IMR-90 (cell line): ENCODE data around the gene NTF3. TPM values are rescaled to one million over a fixed set of nuclear protein-coding genes. Genes with fewer than 3 reads are reported as not detected.

Source experiments
- ATAC-seq: fragments of 200-7000 bp; cut with Tn5 transposase; 2 replicates; pipeline ENCODE4 v1.9.1; 2020; ENCODE audit warnings: low read depth, mild to moderate bottlenecking, moderate library complexity
- BruUV-seq: library from RNA; stranded (reverse); fragments of 400-500 nt; replicated peaks from 2 replicates; lab custom pipeline; 2021; lab: Mats Ljungman, UMichigan
- CTCF ChIA-PET: fragments of 300-600 bp; formaldehyde crosslinking; extraction: SDS; loops from one replicate; lab custom pipeline; 2021; ENCODE audit warnings: antibody characterized with exemption; lab: Yijun Ruan, JAX
- POLR2A ChIA-PET: fragments of 300-600 bp; sonication (Branson Sonifier 250); formaldehyde crosslinking; loops from one replicate; lab custom pipeline; 2022; ENCODE audit warnings: antibody characterized with exemption; ENCODE audit not compliant: unreplicated experiment; lab: Charles Lee
- DNase-seq: peaks from one replicate; pipeline ENCODE4 v3.0.0; 2013
- H2AFZ ChIP-seq: replicated peaks from 2 replicates; pipeline ENCODE3; 2013; ENCODE audit warnings: low read length, mild to moderate bottlenecking; ENCODE audit not compliant: poor library complexity
- H2AK5ac ChIP-seq: 2 replicates; pipeline ENCODE4 v1.6.1; 2013; ENCODE audit warnings: low read depth, low read length, inconsistent platforms
- H2AK9ac ChIP-seq: replicated peaks from 2 replicates; pipeline ENCODE3; 2013; ENCODE audit warnings: mild to moderate bottlenecking, low read depth, low read length, moderate library complexity; ENCODE audit not compliant: poor library complexity
- H2BK120ac ChIP-seq: 2 replicates; pipeline ENCODE4 v1.6.1; 2013; ENCODE audit warnings: low read depth, low read length, inconsistent platforms
- H2BK15ac ChIP-seq: 3 replicates; pipeline ENCODE4 v1.6.1; 2013; ENCODE audit warnings: low read depth, low read length, inconsistent platforms
- H2BK20ac ChIP-seq: 2 replicates; pipeline ENCODE4 v1.6.1; 2013; ENCODE audit warnings: low read depth, mild to moderate bottlenecking, inconsistent platforms, low read length, moderate library complexity
- H2BK5ac ChIP-seq: 2 replicates; pipeline ENCODE4 v1.6.1; 2013; ENCODE audit warnings: mild to moderate bottlenecking, low read depth, low read length, inconsistent platforms; ENCODE audit not compliant: poor library complexity, severe bottlenecking
- H3K14ac ChIP-seq: replicated peaks from 2 replicates; pipeline ENCODE4 v1.6.1; 2013; ENCODE audit warnings: low read depth, low read length, inconsistent platforms
- H3K18ac ChIP-seq: 2 replicates; pipeline ENCODE4 v1.6.1; 2013; ENCODE audit warnings: low read depth, low read length, control low read depth
- H3K23ac ChIP-seq: 2 replicates; pipeline ENCODE4 v1.6.1; 2013; ENCODE audit warnings: low read depth, low read length, inconsistent platforms
- H3K27ac ChIP-seq: 2 replicates; pipeline ENCODE4 v1.5.1; 2013; ENCODE audit warnings: mild to moderate bottlenecking, control low read depth, low read length; ENCODE audit not compliant: insufficient read depth
- H3K27me3 ChIP-seq: 2 replicates; pipeline ENCODE4 v1.6.1; 2013; ENCODE audit warnings: low read length; ENCODE audit not compliant: control insufficient read depth, insufficient read depth
- H3K36me3 ChIP-seq: 2 replicates; pipeline ENCODE4 v1.6.1; 2013; ENCODE audit warnings: low read length, mixed read lengths; ENCODE audit not compliant: control insufficient read depth, insufficient read depth
- H3K4ac ChIP-seq: 2 replicates; pipeline ENCODE4 v1.6.1; 2013; ENCODE audit warnings: low read depth, low read length, inconsistent platforms
- H3K4me1 ChIP-seq: 2 replicates; pipeline ENCODE4 v1.6.1; 2013; ENCODE audit warnings: low read length, mixed read lengths; ENCODE audit not compliant: control insufficient read depth, insufficient read depth
- H3K4me2 ChIP-seq: 2 replicates; pipeline ENCODE4 v1.6.1; 2013; ENCODE audit warnings: low read depth, mild to moderate bottlenecking, control low read depth, low read length, moderate library complexity
- H3K4me3 ChIP-seq: 2 replicates; pipeline ENCODE4 v1.5.1; 2013; ENCODE audit warnings: low read depth, mild to moderate bottlenecking, control low read depth, low read length, moderate library complexity; ENCODE audit not compliant: insufficient read depth
- H3K56ac ChIP-seq: 2 replicates; pipeline ENCODE4 v1.6.1; 2013; ENCODE audit warnings: low read length, inconsistent platforms; ENCODE audit not compliant: insufficient read depth; ENCODE audit errors: extremely low read depth
- H3K79me1 ChIP-seq, 2 experiments: 2 replicates each; pipeline ENCODE4 v1.6.1; 2013; ENCODE audit warnings: low read length in 2 of 2, inconsistent platforms in 1 of 2, low read depth in 1 of 2
- H3K9ac ChIP-seq: 2 replicates; pipeline ENCODE4 v1.6.1; 2013; ENCODE audit warnings: low read depth, low read length, control low read depth
- H3K9me1 ChIP-seq: 2 replicates; pipeline ENCODE4 v1.6.1; 2013; ENCODE audit warnings: low read length, inconsistent platforms; ENCODE audit not compliant: insufficient read depth
- H3K9me3 ChIP-seq: 2 replicates; pipeline ENCODE4 v1.6.1; 2013; ENCODE audit warnings: low read length; ENCODE audit not compliant: control insufficient read depth, insufficient read depth
- H4K20me1 ChIP-seq: 2 replicates; pipeline ENCODE4 v1.6.1; 2013; ENCODE audit warnings: low read length, inconsistent platforms; ENCODE audit not compliant: insufficient read depth
- H4K5ac ChIP-seq: 2 replicates; pipeline ENCODE4 v1.6.1; 2013; ENCODE audit warnings: mild to moderate bottlenecking, low read depth, low read length, control low read depth
- H4K8ac ChIP-seq, 2 experiments: 2 replicates each; pipeline ENCODE4 v1.6.1; 2013; ENCODE audit warnings: low read depth in 2 of 2, low read length in 2 of 2, control low read depth in 1 of 2, inconsistent platforms in 1 of 2
- H4K91ac ChIP-seq: 2 replicates; pipeline ENCODE4 v1.6.1; 2013; ENCODE audit warnings: low read depth, low read length, inconsistent platforms; ENCODE audit not compliant: insufficient read depth
- BHLHE40 ChIP-seq: fragments of 150-350 bp; IDR thresholded peaks from 2 replicates; pipeline ENCODE4 v1.6.1; 2016; ENCODE audit warnings: mild to moderate bottlenecking, low read depth, low read length
- CEBPB ChIP-seq: IDR thresholded peaks from 2 replicates; pipeline ENCODE4 v1.6.1; 2012; ENCODE audit warnings: low read depth, low read length, improper control_type of control experiment
- CHD1 ChIP-seq: IDR thresholded peaks from 2 replicates; pipeline ENCODE4 v1.6.1; 2012; ENCODE audit warnings: low read depth, low read length, improper control_type of control experiment
- FOS ChIP-seq: fragments of 150-350 bp; IDR thresholded peaks from 2 replicates; pipeline ENCODE4 v1.6.1; 2016; ENCODE audit warnings: low read depth, low read length
- MAFK ChIP-seq: IDR thresholded peaks from 2 replicates; pipeline ENCODE4 v1.6.1; 2012; ENCODE audit warnings: low read depth, low read length, improper control_type of control experiment
- MXI1 ChIP-seq: IDR thresholded peaks from 2 replicates; pipeline ENCODE4 v1.6.1; 2012; ENCODE audit warnings: low read depth, mild to moderate bottlenecking, low read length, moderate library complexity, borderline replicate concordance
- NFE2L2 ChIP-seq: fragments of 150-350 bp; IDR thresholded peaks from 2 replicates; pipeline ENCODE4 v1.6.1; 2016; ENCODE audit warnings: low read depth, mild to moderate bottlenecking, low read length
- POLR2A ChIP-seq: IDR thresholded peaks from 2 replicates; pipeline ENCODE4 v1.6.1; 2012; ENCODE audit warnings: mild to moderate bottlenecking, low read depth, low read length
- RAD21 ChIP-seq: IDR thresholded peaks from 2 replicates; pipeline ENCODE4 v1.6.1; 2012; ENCODE audit warnings: low read length, improper control_type of control experiment
- RCOR1 ChIP-seq: IDR thresholded peaks from 2 replicates; pipeline ENCODE4 v1.6.1; 2012; ENCODE audit warnings: mild to moderate bottlenecking, low read length, improper control_type of control experiment; ENCODE audit not compliant: insufficient replicate concordance
- RFX5 ChIP-seq: IDR thresholded peaks from 2 replicates; pipeline ENCODE4 v1.8.0; 2012; ENCODE audit warnings: low read depth, mild to moderate bottlenecking, low read length, moderate library complexity
- WGBS, 2 experiments: methylation state at CpG; one replicate each; pipeline versions ENCODE4 v1.1.5 to v1.1.7; 2013; ENCODE audit warnings: missing lambda C conversion rate in 2 of 2; ENCODE audit not compliant: insufficient read length in 1 of 2; ENCODE audit errors: extremely low coverage in 2 of 2; 5-methylcytosine and 5-hydroxymethylcytosine counted together
- dilution Hi-C: fragments of 300-500 bp; cut with HindIII; formaldehyde crosslinking; loops from one replicate; pipeline ENCODE4 v1.14.3; 2018; ENCODE audit warnings: low sequenced_read_pairs; ENCODE audit not compliant: unreplicated experiment
- in situ Hi-C: fragments of 300-500 bp; cut with MboI; formaldehyde crosslinking; loops from 3 replicates; pipeline ENCODE4 v1.14.3; 2019; ENCODE audit warnings: low sequenced_read_pairs, inconsistent platforms, mixed read lengths
- intact Hi-C: fragments of 100-400 bp; cut with micrococcal nuclease; formaldehyde crosslinking; loops from 2 replicates; pipeline ENCODE4 v1.10.0; 2022
- polyA plus RNA-seq, 3 experiments: library from polyadenylated mRNA; depleted of rRNA; stranded (reverse); fragments of >200 nt; gene quantifications; 2 replicates each; pipeline ENCODE4 v1.2.3, GENCODE V29; 2012; ENCODE audit warnings: low replicate concordance in 1 of 3
- total RNA-seq: library from RNA; depleted of rRNA; stranded (reverse); fragments of >200 nt; gene quantifications from 2 replicates; pipeline ENCODE4 v1.2.3, GENCODE V29; 2012
- TF ChIP-seq, protein P1 (sequence below): fragments of 150-350 bp; IDR thresholded peaks from 2 replicates; pipeline ENCODE4 v1.6.1; 2016; ENCODE audit warnings: low read depth, mild to moderate bottlenecking, low read length, moderate library complexity, borderline replicate concordance
- TF ChIP-seq, protein P2 (sequence below): fragments of 150-350 bp; IDR thresholded peaks from 2 replicates; pipeline ENCODE4 v1.6.1; 2017; ENCODE audit warnings: mild to moderate bottlenecking, antibody characterized with exemption, low read length, low read depth

Gene NTF3
- total and polyA plus RNA-seq, 2 of the 4 experiments (the other 2 are of a cell fraction) = 12.2 to 32.4 TPM

DNA sequence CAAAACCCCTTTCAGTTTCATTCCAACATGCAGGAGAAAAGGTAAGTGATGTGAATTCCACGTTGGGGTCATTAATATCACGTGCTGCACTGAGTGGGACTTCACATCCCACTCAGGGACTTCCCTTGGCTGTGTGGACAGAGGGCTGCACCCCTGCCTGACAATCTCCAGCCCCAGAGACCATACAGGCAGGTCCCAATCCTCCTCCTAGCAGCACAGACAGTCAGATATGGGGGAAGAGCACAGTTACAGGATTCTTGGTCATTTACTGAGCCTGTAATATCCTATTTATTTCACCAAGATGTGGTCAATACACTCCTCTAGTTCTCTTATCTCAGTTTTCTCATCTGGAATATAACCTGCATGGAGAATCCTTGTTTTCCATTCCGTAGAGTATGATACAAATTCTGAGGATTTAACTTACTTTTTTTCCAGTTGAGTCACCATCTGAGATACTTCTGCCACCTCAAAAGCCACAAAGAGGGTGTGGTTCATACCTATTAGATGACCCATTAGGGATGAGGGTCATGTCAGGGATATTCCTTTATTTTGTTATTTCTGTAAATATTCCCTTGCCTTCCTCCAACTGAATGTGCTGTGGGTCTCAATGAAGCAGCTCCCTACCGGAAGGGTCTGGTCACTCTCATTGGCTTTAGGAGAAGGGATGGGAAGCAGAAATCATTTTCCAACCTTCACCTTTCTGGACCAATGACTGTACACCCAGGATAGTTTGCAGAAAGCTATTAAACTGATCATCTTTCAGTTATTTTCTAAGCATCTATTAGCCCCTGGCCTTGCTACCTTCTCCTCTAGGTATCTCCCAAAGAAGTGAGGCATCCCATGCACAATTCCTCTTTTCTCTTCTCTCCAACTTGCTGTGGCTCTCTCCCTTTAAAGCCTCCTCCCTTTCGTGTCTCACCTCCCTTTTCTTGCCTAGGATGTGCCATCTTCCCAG lies 43.0 kb upstream of the NTF3 start (continued):
- no peak for TF ChIP-seq BHLHE40
- no peak for TF ChIP-seq RCOR1
- no peak for TF ChIP-seq POLR2A
- TF ChIP-seq MXI1 = no peak

DNA sequence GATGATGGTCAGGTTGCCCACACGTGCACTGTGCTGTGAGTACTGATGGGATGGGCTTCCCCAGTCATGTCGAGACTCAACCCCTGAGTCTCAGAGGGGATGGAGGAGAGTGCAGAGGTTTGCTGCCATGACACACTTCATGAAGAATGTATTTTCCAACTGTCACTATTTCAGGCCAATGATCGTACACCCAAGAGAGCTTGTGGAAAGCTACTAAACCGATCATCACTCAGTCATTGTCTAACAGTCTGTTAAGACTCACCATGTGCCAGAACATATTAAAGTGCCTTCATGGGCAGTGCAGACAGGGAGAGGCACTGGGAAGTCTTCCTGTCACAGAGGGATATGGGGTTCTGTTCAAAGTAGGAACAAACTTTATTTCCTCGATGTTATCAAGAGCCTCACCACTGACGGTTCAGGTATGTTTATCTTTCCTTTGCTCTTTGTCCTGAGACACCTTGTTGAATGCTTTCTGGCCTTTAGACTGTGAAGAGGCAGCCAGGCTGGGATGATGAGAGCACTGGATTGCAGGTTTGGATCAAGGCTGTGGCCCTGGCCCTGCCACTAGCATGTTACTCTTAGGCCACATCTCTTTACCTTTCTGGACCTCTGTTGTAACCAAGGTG lies 41.6 kb upstream of the NTF3 start:
- in situ Hi-C loops = no loop called here
- no peak overlapping the region for H4K5ac ChIP-seq
- H3K14ac ChIP-seq = no peak overlapping the region
- TF ChIP-seq POLR2A = no peak
- no peak for TF ChIP-seq RAD21
- TF ChIP-seq RCOR1 = no peak
- no peak for TF ChIP-seq FOS
- TF ChIP-seq RFX5 = no peak
- TF ChIP-seq, protein P1, sequence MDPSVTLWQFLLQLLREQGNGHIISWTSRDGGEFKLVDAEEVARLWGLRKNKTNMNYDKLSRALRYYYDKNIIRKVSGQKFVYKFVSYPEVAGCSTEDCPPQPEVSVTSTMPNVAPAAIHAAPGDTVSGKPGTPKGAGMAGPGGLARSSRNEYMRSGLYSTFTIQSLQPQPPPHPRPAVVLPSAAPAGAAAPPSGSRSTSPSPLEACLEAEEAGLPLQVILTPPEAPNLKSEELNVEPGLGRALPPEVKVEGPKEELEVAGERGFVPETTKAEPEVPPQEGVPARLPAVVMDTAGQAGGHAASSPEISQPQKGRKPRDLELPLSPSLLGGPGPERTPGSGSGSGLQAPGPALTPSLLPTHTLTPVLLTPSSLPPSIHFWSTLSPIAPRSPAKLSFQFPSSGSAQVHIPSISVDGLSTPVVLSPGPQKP = no peak
- TF ChIP-seq NFE2L2 = no peak
- no peak for TF ChIP-seq BHLHE40
- TF ChIP-seq, protein P2, sequence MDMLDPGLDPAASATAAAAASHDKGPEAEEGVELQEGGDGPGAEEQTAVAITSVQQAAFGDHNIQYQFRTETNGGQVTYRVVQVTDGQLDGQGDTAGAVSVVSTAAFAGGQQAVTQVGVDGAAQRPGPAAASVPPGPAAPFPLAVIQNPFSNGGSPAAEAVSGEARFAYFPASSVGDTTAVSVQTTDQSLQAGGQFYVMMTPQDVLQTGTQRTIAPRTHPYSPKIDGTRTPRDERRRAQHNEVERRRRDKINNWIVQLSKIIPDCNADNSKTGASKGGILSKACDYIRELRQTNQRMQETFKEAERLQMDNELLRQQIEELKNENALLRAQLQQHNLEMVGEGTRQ = no peak
- no peak for TF ChIP-seq CHD1
- no peak for TF ChIP-seq MAFK
- no peak for TF ChIP-seq CEBPB
- TF ChIP-seq MXI1 = no peak
- no peaks in the 10 kb centered on the region for H3K79me1 ChIP-seq
- H3K9me3 ChIP-seq = no peaks in the 10 kb centered on the region
- H2BK15ac ChIP-seq = no peak overlapping the region
- no peak overlapping the region for H3K4me3 ChIP-seq
- H3K9ac ChIP-seq = no peak overlapping the region
- H2BK20ac ChIP-seq = no peak overlapping the region
- CTCF ChIA-PET = no interaction called here
- WGBS, 2 experiments = no CpG with 5 or more reads among the region's 6 CpGs
- no peak for DNase-seq
- H2BK5ac ChIP-seq = no peak overlapping the region
- no peak overlapping the region for H3K18ac ChIP-seq
- H2AK5ac ChIP-seq = no peak overlapping the region
- no peaks in the 10 kb centered on the region for H4K20me1 ChIP-seq
- H3K56ac ChIP-seq = no peak overlapping the region
- dilution Hi-C loops = no loop called here
- H4K91ac ChIP-seq = no peak overlapping the region
- no peaks in the 10 kb centered on the region for H3K9me1 ChIP-seq
- no peak overlapping the region for H2AFZ ChIP-seq
- no peaks in the 10 kb centered on the region for H3K4me1 ChIP-seq
- no peak overlapping the region for H4K8ac ChIP-seq
- no peak overlapping the region for H3K23ac ChIP-seq
- H3K4me2 ChIP-seq = no peak overlapping the region
- no peak overlapping the region for H3K27ac ChIP-seq
- no TSS peak for BruUV-seq
- POLR2A ChIA-PET = no interaction called here
- intact Hi-C loops = no loop called here
- no peak overlapping the region for H3K4ac ChIP-seq
- H3K27me3 ChIP-seq = peaks cover 8% of the 10 kb centered on the region
- no peaks in the 10 kb centered on the region for H3K36me3 ChIP-seq
- H2BK120ac ChIP-seq = no peak overlapping the region
- no peak overlapping the region for H2AK9ac ChIP-seq
- ATAC-seq = no peak
